Stomach (tissue), 4 donors: Measurements from ENCODE around the gene MYH14.

ENCODE experiments used
- EP300 ChIP-seq: sonication (generic); formaldehyde crosslinking; IDR thresholded peaks from one replicate; pipeline ENCODE4 v1.6.1; 2017; ENCODE audit warnings: antibody characterized with exemption
- POLR2A ChIP-seq, 4 donors: fragments of 450-650 bp; IDR thresholded peaks; one replicate each; pipeline ENCODE4 v1.6.1; 2016; ENCODE audit warnings: antibody characterized with exemption in 4 of 4, control low read depth in 2 of 4, mild to moderate bottlenecking in 1 of 4, moderate library complexity in 1 of 4
- POLR2AphosphoS5 ChIP-seq, 3 donors: sonication (generic); formaldehyde crosslinking; IDR thresholded peaks; one replicate each; pipeline ENCODE4 v1.6.1; 2016; ENCODE audit warnings: antibody characterized with exemption in 3 of 3
- TF ChIP-seq, protein P1 (sequence below), 7 experiments: fragments of 450-650 bp in 4 of 7; fragments of 200-600 bp in 3 of 7; sonication (generic) in 3 of 7; IDR thresholded peaks; one replicate each; pipeline ENCODE4 v1.5.1; 2016 to 2019; ENCODE audit warnings: antibody characterized with exemption in 7 of 7, control low read depth in 2 of 7, mild to moderate bottlenecking in 1 of 7

DNA sequence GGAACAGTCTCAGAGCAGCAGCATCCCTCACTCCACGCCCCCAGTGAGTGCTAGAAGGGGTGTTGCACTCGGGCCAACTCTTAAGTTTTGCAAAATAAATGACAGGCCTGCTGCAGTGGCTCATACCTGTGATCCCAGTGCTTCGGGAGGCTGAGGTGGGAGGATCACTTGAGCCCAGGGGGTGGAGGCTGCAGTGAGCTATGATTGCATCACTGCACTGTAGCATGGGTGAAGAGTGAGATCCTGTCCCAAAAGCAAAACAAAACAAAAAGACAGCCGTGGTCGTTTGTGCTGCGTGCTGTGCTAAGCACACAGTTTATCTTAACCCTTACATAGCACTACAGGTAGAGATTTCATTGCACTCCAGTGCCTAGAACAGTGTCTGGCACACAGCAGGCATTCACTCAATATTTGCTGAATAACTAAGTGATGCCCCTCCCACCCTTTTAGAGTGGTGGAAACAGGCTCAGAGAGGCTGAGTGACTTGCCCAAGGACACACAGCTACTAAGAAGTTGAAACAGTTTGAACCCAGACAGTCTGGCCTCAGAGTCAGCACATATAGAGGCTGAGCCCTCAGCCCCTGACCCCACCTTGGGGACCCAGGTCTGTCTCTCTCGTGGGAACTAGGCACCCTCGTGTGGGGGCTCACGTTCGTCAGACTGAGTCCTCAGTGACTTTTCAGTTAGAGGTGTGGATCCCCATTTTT, 107.5 kb downstream of the MYH14 start:
- TF ChIP-seq EP300 = no peak
- TF ChIP-seq, protein P1, sequence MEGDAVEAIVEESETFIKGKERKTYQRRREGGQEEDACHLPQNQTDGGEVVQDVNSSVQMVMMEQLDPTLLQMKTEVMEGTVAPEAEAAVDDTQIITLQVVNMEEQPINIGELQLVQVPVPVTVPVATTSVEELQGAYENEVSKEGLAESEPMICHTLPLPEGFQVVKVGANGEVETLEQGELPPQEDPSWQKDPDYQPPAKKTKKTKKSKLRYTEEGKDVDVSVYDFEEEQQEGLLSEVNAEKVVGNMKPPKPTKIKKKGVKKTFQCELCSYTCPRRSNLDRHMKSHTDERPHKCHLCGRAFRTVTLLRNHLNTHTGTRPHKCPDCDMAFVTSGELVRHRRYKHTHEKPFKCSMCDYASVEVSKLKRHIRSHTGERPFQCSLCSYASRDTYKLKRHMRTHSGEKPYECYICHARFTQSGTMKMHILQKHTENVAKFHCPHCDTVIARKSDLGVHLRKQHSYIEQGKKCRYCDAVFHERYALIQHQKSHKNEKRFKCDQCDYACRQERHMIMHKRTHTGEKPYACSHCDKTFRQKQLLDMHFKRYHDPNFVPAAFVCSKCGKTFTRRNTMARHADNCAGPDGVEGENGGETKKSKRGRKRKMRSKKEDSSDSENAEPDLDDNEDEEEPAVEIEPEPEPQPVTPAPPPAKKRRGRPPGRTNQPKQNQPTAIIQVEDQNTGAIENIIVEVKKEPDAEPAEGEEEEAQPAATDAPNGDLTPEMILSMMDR (IDR thresholded peaks at IDR 0.05) = no peak
- no peak for TF ChIP-seq POLR2A (IDR thresholded peaks at IDR 0.05)
- TF ChIP-seq POLR2AphosphoS5 (IDR thresholded peaks at IDR 0.05) = no peak
